CD4-positive, alpha-beta T cell treated with Interleukin-6 for 4 hours (primary cell): ENCODE data around the gene TMEM14A.
"Not testable (repeated sequence)": the region's sequence is repeated elsewhere in the genome, so short reads cannot be mapped to it uniquely, and the experiment has no call there.

ENCODE experiments used
- DNase-seq: peaks from one replicate; pipeline ENCODE4 v3.0.0-alpha.2; 2020; ENCODE audit warnings: mixed read lengths

The TMEM14A gene

DNA sequence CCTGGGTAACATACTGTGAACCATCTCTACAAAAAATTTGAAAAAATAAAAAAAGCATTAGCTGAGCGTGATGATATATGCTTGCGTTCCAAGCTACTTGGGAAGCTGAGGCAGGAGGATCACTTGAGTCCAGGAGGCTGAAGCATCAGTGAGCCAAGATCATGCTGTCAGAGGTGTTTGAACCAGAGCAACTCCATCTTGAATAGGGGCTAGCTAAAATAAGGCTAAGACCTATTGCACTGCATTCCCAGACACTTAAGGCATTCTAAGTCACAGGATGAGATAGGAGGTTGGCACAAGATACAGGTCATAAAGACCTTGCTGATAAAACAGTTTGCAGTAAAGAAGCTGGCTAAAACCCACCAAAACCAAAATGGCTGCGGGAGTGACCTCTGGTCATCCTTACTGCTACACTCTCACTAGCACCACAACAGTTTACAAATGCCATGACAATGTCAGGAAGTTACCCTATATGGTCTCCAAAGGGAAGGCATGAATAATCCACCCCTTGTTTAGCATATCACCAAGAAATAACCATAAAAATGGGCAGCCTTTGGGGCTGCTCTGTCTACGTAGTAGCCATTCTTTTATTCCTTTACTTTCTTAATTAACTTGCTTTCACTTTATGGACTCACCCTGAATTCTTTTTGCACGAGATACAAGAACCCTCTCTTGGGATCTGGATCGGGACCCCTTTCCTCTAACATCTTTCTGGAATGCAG, 34.0 kb downstream of the TMEM14A start:
- DNase-seq, result not testable (repeated sequence)

DNA sequence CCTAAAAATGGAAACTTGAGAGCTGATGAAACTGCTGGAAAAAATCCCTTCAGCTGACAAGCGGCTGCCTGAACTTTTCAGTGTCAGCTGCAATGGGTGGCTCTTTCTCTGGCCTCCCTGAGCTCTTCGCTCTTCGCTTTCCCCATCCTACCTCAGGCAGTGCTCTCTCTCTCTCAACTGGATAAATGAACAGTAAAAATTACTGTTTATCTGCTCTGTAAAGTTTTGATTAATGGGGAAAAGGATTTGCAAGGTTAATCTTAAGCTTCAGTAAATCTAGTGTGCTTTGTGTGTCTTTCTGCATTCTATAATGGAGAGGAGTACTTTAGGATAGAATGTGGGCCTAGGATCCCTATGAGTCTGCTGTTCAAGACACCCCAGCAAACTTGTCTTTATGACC, 35.1 kb downstream of the TMEM14A start:
- no peak for DNase-seq

DNA sequence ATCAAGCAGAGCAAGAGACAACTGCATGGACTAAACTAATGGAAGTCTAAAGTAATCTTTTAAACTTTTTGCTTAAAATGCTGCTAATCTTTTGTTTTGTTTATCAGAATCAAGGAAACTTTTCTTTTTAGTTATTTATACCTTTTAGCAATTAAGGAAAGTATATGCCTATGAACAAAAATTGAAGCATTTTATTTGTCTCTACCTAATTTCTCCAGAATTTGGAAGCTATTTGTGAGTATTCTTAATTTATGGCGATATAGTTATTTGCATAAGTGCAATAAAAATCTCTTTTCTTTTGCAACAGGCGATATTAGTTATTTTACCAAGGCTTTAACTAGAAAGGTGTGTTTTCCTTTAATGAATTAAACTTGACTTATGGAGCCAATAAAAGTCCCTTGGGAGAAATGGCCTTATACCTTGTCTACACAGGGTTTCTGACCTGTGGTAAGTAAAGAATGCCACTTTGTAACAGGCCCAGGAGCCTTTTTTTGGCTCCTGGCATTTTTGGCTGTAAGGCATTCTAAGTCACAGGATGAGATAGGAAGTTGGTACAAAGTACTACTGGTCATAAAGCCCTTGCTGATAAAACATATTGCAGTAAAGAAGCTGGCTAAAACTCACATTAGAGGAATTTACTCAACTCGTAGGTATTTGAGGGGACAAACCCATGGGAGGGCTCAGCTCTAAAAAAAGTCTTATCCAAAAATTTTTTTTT, 37.2 kb downstream of the TMEM14A start:
- no peak for DNase-seq

DNA sequence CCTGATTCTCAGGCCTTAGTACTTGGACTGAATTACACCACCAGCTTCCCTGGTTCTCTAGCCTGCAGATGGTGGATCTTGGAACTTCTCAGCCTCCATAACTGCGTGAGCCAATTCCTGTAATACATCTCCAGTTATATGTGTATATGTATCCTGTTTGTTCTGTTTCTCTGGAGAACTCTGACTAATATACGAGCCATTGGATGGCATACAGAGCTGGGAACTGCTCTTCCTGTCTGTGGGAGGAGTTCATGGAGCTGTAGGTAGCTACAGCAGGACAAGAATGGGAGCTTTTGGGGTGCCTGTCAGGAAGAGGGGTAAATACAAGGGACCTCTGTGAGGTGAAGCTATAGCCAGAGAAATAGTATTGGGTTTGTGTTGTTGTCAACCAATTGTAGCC, 41.2 kb downstream of the TMEM14A start:
- DNase-seq, result no peak

DNA sequence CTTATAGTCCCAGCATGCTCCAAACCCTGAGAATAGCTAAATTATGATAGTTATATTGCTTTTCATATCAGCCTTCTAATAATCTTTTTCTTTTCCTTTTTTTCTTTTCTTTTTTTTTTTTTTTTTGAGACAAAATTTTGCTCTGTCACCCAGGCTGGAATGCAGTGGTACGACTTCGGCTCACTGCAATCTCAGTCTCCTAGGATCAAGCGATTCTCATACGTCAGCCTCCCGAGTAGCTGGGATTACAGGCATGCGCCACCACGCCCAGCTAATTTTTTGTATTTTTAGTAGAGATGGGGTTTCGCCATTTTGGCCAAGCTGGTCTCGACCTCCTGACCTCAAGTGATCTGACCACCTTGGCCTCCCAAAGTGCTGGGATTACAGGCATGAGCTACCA, 43.8 kb downstream of the TMEM14A start:
- not testable (repeated sequence) for DNase-seq

GRCh38 chr6:52718550-52718949, 47.6 kb downstream of the TMEM14A start:
- DNase-seq, result no peak

- no peak for DNase-seq
These were observed 49.4 kb downstream of the TMEM14A start for GRCh38 chr6:52720321-52720720.

DNA sequence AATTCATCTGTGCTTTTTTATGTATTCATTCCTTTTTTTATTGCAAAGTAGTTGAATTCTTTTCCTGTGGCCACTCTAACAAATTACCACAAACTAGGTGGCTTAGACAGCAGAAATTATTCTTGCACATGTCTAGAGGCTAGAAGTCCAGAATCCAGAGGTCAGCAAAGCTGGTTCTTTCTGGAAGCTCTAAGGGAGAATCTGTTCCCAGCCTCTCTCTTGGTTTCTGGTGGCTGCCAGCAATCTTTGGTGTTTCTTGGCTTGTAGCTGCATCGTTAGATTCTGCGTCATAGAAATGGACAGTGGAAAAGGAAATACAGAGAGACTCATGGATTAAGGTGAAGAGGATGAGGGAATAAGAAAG, 53.1 kb downstream of the TMEM14A start:
- DNase-seq, result no peak

DNA sequence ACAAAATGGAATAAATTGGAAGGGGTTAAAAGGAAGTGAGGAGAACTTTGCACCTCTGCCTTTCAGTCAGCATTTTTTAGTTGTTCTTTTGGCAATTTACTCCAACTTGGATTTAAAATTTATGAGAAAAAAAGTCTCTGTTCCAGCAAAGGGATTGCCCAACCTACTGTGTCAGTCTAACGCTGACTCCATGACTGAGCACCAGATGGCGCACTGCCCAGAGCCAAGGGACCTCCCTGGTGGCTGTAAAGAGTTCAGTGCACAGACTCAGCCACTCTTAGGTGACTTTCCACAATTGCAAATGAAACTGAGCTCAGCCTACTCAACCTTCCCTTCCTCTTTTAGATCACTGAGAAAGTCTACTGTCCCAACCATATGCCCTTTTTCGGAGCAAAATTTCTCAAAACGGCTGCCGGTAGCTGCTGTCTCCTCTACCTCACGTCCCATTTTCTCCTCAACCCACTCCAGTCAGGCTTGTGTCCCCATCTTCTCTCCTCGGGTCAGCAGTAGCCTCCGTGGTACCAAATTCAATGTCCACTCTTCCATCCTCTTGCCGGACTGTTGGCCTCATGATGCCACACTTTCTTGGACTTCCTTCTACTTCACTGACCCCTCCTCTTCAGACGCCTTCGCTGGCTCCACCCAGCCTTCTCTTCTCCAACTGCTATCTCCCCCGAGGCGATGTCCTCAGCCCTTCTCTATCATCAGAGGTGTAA, 53.7 kb downstream of the TMEM14A start:
- peak; percentile 52 for DNase-seq

DNA sequence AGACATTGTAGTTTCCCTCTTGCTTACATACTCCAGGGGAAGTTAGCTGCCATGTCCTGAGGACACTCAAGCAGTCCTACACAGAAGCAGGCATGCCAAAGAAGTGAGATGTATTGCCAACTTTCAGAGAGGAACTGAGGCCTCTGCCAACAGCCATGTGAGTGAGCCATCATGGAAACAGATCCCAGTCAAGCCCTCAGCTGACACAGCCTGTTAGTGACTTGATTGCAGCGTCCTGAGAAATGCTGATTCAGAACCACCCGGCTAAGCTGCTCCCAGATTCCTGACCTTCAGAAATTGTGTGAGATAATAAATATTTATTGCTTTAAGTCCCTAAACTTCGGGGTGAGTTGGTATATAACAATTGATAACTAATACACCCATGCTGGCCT, 54.2 kb downstream of the TMEM14A start:
- DNase-seq, result no peak

GRCh38 chr6:52725535-52726192, 54.8 kb downstream of the TMEM14A start:
- no peak for DNase-seq

DNA sequence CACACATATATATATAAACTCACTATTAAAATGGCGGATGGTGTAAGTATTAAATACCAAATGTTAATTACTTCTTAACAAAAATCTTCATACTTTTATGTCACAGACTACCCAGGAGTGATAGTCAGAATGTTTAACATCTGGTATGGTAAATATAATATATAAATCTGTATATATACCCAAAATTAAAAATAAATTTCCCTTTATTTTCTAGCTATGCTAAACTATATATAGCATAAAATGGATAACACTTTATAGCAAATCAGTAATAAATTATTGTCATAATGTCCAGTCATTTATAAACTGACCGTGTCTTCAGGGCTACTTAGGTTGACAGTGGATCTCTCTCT, 55.3 kb downstream of the TMEM14A start:
- DNase-seq, result no peak

- no peak for DNase-seq
These were observed 56.0 kb downstream of the TMEM14A start for GRCh38 chr6:52726741-52727535.

- no peak for DNase-seq
These were observed 57.0 kb downstream of the TMEM14A start for GRCh38 chr6:52727908-52728307.

DNA sequence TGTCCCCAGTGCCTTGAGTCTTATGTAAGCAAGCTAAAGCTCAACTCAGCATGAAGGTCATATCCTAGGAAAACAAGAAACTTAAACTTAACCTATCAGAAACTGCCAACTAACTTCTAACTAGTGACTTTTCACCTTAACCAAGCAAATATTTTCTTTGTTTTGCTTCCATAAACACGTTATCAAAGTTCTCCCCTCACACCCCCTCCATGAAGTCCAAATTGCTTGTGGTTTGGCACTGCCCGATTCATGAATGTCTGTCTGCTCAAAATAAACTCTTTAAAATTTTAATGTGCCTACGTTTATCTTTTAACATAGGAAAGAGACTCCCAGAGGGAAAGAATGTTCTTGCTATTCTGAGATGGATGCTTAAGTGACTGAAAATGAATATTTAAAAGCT, 57.5 kb downstream of the TMEM14A start:
- no peak for DNase-seq

DNA sequence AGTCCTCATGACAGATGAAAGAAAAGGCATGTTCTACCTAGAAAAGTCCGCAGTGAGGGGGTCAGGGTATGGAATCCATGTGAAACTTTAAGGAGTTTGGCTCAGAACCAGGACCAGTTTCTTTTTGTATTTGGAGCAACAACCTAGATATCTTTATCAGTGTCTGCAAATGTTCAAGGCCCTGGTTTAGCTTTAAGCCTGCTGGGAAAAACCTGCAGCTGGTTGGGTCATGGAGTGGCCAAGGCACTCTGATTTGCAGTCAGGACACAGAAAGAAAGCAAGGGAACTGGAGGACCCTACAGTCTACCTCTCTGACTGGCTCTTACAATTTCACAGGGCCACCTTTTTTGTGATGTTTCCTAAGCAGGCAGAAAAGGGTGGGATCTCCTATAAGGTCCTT, 58.7 kb downstream of the TMEM14A start:
- DNase-seq, result no peak

DNA sequence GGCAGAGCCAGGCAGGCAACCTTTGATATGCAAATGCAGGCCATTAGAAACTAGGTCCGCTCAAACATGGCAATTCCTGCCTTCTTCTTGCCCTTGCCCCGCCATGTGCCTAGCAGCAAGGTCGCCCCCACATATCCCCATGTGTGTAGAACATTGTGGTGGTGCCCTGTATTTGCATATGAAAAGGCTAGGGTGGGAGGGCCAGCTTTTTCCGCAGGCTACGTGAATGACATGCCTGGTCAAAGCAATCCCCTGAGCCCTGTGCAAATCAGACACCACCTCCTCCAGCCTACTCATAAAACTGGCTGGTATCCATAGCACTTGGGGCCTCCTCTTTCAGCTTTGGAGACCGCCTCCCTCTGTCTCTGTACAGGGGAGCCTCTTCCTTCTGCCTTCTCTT, 60.8 kb downstream of the TMEM14A start:
- no peak for DNase-seq

DNA sequence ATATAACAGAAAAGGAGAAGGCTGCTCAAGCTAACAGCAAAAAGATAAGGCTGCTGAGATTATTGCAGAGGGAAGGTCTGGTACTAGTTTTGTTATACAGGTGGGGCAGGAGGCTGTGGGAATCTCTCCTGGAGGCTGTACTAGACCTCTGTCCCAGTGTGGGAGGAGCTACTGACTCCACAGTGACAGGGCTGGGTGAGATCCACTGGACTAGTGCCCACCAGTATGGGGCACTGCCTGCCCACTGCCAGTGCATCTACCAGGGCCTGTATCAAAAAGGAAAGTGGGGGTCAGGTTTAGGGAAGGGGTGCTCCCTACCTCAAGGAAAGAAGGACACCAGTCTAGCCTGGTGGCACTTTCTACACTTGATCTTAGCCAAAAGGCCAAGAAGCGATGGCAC, 62.3 kb downstream of the TMEM14A start:
- DNase-seq, result no peak

DNA sequence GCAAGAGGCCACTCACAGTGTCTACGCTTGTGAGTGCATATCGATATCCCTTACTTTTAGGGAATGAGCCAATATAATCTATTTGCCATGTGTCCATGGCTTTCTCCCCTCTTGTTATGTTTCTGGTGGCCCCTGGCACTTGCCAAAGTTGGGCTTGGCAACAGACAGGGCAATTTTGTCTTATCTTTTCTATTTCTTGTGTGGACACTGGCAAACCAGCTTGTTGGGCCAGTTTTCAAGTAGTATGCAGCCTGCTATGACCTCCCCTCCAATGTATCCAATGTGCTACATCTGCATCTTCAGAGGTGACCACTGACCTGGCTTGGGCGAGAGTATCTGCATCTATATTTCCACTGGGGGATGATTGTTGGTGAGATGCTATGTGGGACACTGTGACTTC, 63.2 kb downstream of the TMEM14A start:
- no peak for DNase-seq

DNA sequence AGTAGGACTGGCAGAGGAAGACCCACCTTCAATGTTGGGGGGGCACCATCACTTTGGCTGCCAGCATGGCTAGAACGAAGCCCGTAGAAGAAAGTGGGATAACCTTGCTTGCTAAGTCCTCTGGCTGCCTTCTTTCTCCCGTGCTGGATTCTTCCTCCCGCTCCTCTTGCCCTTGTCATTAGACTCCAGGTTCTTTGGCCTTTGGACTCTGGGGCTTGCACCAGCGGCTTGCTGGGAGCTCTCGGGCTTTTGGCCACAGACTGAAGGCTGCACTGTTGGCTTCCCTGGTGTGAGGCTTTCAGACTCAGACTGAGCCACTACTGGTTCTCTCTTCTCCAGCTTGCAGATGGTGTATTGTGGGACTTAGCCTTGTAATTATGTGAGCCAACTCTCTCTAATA, 64.2 kb downstream of the TMEM14A start:
- no peak for DNase-seq

- DNase-seq, result no peak
These were observed 65.2 kb downstream of the TMEM14A start for GRCh38 chr6:52736145-52736544.
